Neural progenitor cell (in vitro differentiated cells): ENCODE data around the gene SEPHS1. TPM values are rescaled to one million over a fixed set of nuclear protein-coding genes. Genes with fewer than 3 reads are reported as not detected.

Experiments
- DNase-seq: peaks from one replicate; pipeline ENCODE4 v3.0.0-alpha.2; 2016; ENCODE audit warnings: low spot score
- H2AFZ ChIP-seq: fragments of 200-600 bp; sonication (generic); replicated peaks from 2 replicates; pipeline ENCODE4 v1.6.1; 2016; ENCODE audit warnings: antibody characterized with exemption
- H3F3A ChIP-seq: fragments of 200-600 bp; sonication (generic); 2 replicates; pipeline ENCODE4 v1.6.1; 2016; ENCODE audit warnings: antibody characterized with exemption, low read depth
- H3K27ac ChIP-seq: fragments of 200-600 bp; sonication (generic); 2 replicates; pipeline ENCODE4 v1.5.1; 2016; ENCODE audit warnings: mild to moderate bottlenecking
- H3K27me3 ChIP-seq: fragments of 200-600 bp; sonication (generic); 2 replicates; pipeline ENCODE4 v1.6.1; 2016; ENCODE audit warnings: mild to moderate bottlenecking, moderate library complexity
- H3K36me3 ChIP-seq: fragments of 200-600 bp; sonication (generic); 2 replicates; pipeline ENCODE4 v1.5.1; 2016
- H3K4me1 ChIP-seq: fragments of 200-600 bp; sonication (generic); 2 replicates; pipeline ENCODE4 v1.6.1; 2016; ENCODE audit warnings: mixed run types
- H3K4me2 ChIP-seq: fragments of 200-600 bp; sonication (generic); 2 replicates; pipeline ENCODE4 v1.6.1; 2016
- H3K4me3 ChIP-seq: fragments of 200-600 bp; sonication (generic); 2 replicates; pipeline ENCODE4 v1.5.1; 2016
- H3K79me2 ChIP-seq: fragments of 200-600 bp; sonication (generic); 2 replicates; pipeline ENCODE4 v1.6.1; 2016; ENCODE audit warnings: low read depth
- H3K9ac ChIP-seq: fragments of 200-600 bp; sonication (generic); 2 replicates; pipeline ENCODE4 v1.6.1; 2016
- H3K9me3 ChIP-seq: fragments of 200-600 bp; sonication (generic); 2 replicates; pipeline ENCODE4 v1.5.1; 2016; ENCODE audit warnings: low read depth
- H4K20me1 ChIP-seq: fragments of 200-600 bp; sonication (generic); 2 replicates; pipeline ENCODE4 v1.6.1; 2016; ENCODE audit warnings: low read depth
- H3K27ac Mint-ChIP-seq: 3 replicates; pipeline ENCODE4 v1.8.0; 2021; ENCODE audit warnings: mixed read lengths
- H3K27me3 Mint-ChIP-seq: 2 replicates; pipeline ENCODE4 v1.8.0; 2022; ENCODE audit warnings: low read depth, mild to moderate bottlenecking, inconsistent platforms, moderate library complexity, mixed read lengths; ENCODE audit not compliant: insufficient read depth
- H3K36me3 Mint-ChIP-seq: 3 replicates; pipeline ENCODE4 v1.8.0; 2021; ENCODE audit warnings: mixed read lengths
- H3K4me1 Mint-ChIP-seq: 3 replicates; pipeline ENCODE4 v1.8.0; 2021; ENCODE audit warnings: mixed read lengths
- H3K4me3 Mint-ChIP-seq: 3 replicates; pipeline ENCODE4 v1.8.0; 2021; ENCODE audit warnings: mild to moderate bottlenecking, moderate library complexity, mixed read lengths
- H3K9me3 Mint-ChIP-seq: 3 replicates; pipeline ENCODE4 v1.8.0; 2020; ENCODE audit warnings: mixed read lengths
- CTCF ChIP-seq: fragments of 200-600 bp; sonication (generic); IDR thresholded peaks from 2 replicates; pipeline ENCODE4 v1.5.1; 2017; ENCODE audit warnings: antibody characterized with exemption, mild to moderate bottlenecking
- EZH2 ChIP-seq: fragments of 200-600 bp; sonication (generic); IDR thresholded peaks from 2 replicates; pipeline ENCODE4 v1.6.1; 2017; ENCODE audit warnings: antibody characterized with exemption, mild to moderate bottlenecking, moderate library complexity
- EZH2phosphoT487 ChIP-seq: fragments of 200-600 bp; sonication (generic); IDR thresholded peaks from 2 replicates; pipeline ENCODE4 v1.6.1; 2017; ENCODE audit warnings: antibody characterized with exemption
- total RNA-seq: library from RNA; depleted of rRNA; stranded (reverse); fragments of >200 nt; gene quantifications from 2 replicates; pipeline ENCODE4 v1.2.3, GENCODE V29; 2015; ENCODE audit warnings: low replicate concordance

The SEPHS1 gene
- total RNA-seq, 1 donor from 2014 or later: 94.9 TPM

- Mint-ChIP-seq H3K9me3 (no peaks in the 10 kb centered on the region), H3K4me3 (no peak overlapping the region), H3K27me3 (no peaks in the 10 kb centered on the region), H3K27ac (no peak overlapping the region), H3K36me3 (peaks cover 23% of the 10 kb centered on the region), H3K4me1 (peaks cover 21% of the 10 kb centered on the region)
- TF ChIP-seq EZH2phosphoT487 (no peak), CTCF (no peak), EZH2 (no peak)
- H3K9ac ChIP-seq: no peak overlapping the region
- H3F3A ChIP-seq: no peaks in the 10 kb centered on the region
- H2AFZ ChIP-seq: no peak overlapping the region
- H3K4me2 ChIP-seq: no peak overlapping the region
- H3K4me3 ChIP-seq: no peak overlapping the region
- H4K20me1 ChIP-seq: peaks cover 25% of the 10 kb centered on the region
- H3K4me1 ChIP-seq: peaks cover 15% of the 10 kb centered on the region
- no peaks in the 10 kb centered on the region for H3K36me3 ChIP-seq
- H3K27me3 ChIP-seq: no peaks in the 10 kb centered on the region
- peaks cover 91% of the 10 kb centered on the region for H3K79me2 ChIP-seq
- no peaks in the 10 kb centered on the region for H3K9me3 ChIP-seq
- no peak overlapping the region for H3K27ac ChIP-seq
- no peak for DNase-seq
Measured at GRCh38 chr10:13340626-13341376, 7.3 kb downstream of the SEPHS1 start.

- peaks cover 14% of the 10 kb centered on the region for H3K4me1 Mint-ChIP-seq
- H3K4me1 ChIP-seq: peaks cover 11% of the 10 kb centered on the region
Measured at GRCh38 chr10:13340068-13340467, 8.0 kb downstream of the SEPHS1 start.

GRCh38 chr10:13338390-13339110 is 9.5 kb downstream of the SEPHS1 start:
- H3K36me3 ChIP-seq: no peaks in the 10 kb centered on the region
- H3K36me3 Mint-ChIP-seq: peaks cover 20% of the 10 kb centered on the region

More at GRCh38 chr10:13340068-13340467, 8.0 kb downstream of the SEPHS1 start:
- Mint-ChIP-seq H3K27me3 (no peaks in the 10 kb centered on the region), H3K9me3 (no peaks in the 10 kb centered on the region), H3K4me3 (no peak overlapping the region), H3K27ac (no peak overlapping the region), H3K36me3 (peaks cover 23% of the 10 kb centered on the region)
- H3K36me3 ChIP-seq: no peaks in the 10 kb centered on the region
- no peak overlapping the region for H3K27ac ChIP-seq
- H3F3A ChIP-seq: no peaks in the 10 kb centered on the region
- H3K9me3 ChIP-seq: no peaks in the 10 kb centered on the region
- no peaks in the 10 kb centered on the region for H3K27me3 ChIP-seq
- no peak overlapping the region for H3K9ac ChIP-seq
- no peak overlapping the region for H2AFZ ChIP-seq
- peaks cover 85% of the 10 kb centered on the region for H3K79me2 ChIP-seq
- no peak for DNase-seq
- TF ChIP-seq EZH2 (no peak), EZH2phosphoT487 (no peak), CTCF (no peak)
- H4K20me1 ChIP-seq: peaks cover 22% of the 10 kb centered on the region
- no peak overlapping the region for H3K4me2 ChIP-seq
- no peak overlapping the region for H3K4me3 ChIP-seq

More at GRCh38 chr10:13338390-13339110, 9.5 kb downstream of the SEPHS1 start:
- Mint-ChIP-seq H3K4me1 (peaks cover 2% of the 10 kb centered on the region), H3K4me3 (no peak overlapping the region), H3K27ac (no peak overlapping the region), H3K27me3 (no peaks in the 10 kb centered on the region), H3K9me3 (no peaks in the 10 kb centered on the region)
- peaks cover 13% of the 10 kb centered on the region for H4K20me1 ChIP-seq
- H3K4me1 ChIP-seq: no peaks in the 10 kb centered on the region
- TF ChIP-seq EZH2 (no peak), CTCF (no peak), EZH2phosphoT487 (no peak)
- peaks cover 73% of the 10 kb centered on the region for H3K79me2 ChIP-seq
- H3K27me3 ChIP-seq: no peaks in the 10 kb centered on the region
- no peak overlapping the region for H3K9ac ChIP-seq
- H3K4me3 ChIP-seq: no peak overlapping the region
- no peak overlapping the region for H3K4me2 ChIP-seq
- H3K27ac ChIP-seq: no peak overlapping the region
- DNase-seq: no peak
- H2AFZ ChIP-seq: no peak overlapping the region
- H3K9me3 ChIP-seq: no peaks in the 10 kb centered on the region
- H3F3A ChIP-seq: no peaks in the 10 kb centered on the region
